Liver (tissue), 3 donors: Measurements from ENCODE around the gene SELENOP.

Experiments
- GABPA ChIP-seq, 2 donors: IDR thresholded peaks in 1 of 2; conservative IDR thresholded peaks in 1 of 2; 2 replicates each; pipeline ENCODE4 v1.6.1; 2016; ENCODE audit warnings: antibody characterized with exemption in 2 of 2, mild to moderate bottlenecking in 1 of 2, moderate library complexity in 1 of 2
- TAF1 ChIP-seq: conservative IDR thresholded peaks from 2 replicates; pipeline ENCODE4 v1.6.1; 2016; ENCODE audit warnings: antibody characterized with exemption, mild to moderate bottlenecking
- TF ChIP-seq, protein P1 (sequence below): fragments of 150-350 bp; IDR thresholded peaks from 2 replicates; pipeline ENCODE4 v1.5.1; 2017; ENCODE audit warnings: improper control_type of control experiment, low read depth, low read length; ENCODE audit not compliant: missing input control
- TF ChIP-seq, protein P2 (sequence below): IDR thresholded peaks from 2 replicates; pipeline ENCODE4 v1.6.1; 2016; ENCODE audit warnings: antibody characterized with exemption, mild to moderate bottlenecking
- TF ChIP-seq, protein P3 (sequence below): IDR thresholded peaks from 2 replicates; pipeline ENCODE4 v1.6.1; 2016; ENCODE audit warnings: antibody characterized with exemption
- donor health status: healthy.
- donor health status: healthy.

DNA sequence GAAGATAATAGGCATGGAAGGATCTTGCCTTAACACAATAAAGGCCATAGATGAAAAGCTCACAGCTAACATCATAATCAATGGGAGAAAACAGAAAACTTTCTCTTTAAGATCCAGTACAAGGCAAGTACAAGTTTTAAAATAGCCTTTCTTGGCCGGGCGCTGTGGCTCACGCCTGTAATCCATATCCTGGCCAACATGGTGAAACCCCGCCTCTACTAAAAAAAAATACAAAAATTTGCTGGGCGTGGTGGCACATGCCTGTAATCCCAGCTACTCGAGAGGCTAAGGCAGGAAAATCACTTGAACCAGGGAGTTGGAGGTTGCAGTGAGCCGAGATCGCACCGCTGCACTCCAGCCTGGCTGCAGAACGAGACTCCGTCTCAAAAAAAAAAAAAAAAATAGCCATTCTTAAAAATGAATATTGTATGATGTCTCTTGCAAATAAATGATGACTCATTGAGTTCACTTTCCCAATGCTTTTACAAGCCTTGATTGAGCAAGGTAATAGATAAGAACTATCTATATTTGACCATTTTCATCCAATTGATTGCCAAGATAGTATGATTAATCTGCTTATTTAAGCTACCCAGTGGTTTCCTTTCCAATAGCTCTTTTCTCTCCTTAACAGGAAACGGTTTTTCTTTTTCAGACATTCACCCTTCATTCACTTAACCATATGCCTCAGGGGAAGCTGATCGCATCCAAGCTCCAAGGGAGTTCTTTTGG, 39.3 kb downstream of the SELENOP start:
- TF ChIP-seq, protein P1, sequence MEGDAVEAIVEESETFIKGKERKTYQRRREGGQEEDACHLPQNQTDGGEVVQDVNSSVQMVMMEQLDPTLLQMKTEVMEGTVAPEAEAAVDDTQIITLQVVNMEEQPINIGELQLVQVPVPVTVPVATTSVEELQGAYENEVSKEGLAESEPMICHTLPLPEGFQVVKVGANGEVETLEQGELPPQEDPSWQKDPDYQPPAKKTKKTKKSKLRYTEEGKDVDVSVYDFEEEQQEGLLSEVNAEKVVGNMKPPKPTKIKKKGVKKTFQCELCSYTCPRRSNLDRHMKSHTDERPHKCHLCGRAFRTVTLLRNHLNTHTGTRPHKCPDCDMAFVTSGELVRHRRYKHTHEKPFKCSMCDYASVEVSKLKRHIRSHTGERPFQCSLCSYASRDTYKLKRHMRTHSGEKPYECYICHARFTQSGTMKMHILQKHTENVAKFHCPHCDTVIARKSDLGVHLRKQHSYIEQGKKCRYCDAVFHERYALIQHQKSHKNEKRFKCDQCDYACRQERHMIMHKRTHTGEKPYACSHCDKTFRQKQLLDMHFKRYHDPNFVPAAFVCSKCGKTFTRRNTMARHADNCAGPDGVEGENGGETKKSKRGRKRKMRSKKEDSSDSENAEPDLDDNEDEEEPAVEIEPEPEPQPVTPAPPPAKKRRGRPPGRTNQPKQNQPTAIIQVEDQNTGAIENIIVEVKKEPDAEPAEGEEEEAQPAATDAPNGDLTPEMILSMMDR: no peak
- TF ChIP-seq, protein P2, sequence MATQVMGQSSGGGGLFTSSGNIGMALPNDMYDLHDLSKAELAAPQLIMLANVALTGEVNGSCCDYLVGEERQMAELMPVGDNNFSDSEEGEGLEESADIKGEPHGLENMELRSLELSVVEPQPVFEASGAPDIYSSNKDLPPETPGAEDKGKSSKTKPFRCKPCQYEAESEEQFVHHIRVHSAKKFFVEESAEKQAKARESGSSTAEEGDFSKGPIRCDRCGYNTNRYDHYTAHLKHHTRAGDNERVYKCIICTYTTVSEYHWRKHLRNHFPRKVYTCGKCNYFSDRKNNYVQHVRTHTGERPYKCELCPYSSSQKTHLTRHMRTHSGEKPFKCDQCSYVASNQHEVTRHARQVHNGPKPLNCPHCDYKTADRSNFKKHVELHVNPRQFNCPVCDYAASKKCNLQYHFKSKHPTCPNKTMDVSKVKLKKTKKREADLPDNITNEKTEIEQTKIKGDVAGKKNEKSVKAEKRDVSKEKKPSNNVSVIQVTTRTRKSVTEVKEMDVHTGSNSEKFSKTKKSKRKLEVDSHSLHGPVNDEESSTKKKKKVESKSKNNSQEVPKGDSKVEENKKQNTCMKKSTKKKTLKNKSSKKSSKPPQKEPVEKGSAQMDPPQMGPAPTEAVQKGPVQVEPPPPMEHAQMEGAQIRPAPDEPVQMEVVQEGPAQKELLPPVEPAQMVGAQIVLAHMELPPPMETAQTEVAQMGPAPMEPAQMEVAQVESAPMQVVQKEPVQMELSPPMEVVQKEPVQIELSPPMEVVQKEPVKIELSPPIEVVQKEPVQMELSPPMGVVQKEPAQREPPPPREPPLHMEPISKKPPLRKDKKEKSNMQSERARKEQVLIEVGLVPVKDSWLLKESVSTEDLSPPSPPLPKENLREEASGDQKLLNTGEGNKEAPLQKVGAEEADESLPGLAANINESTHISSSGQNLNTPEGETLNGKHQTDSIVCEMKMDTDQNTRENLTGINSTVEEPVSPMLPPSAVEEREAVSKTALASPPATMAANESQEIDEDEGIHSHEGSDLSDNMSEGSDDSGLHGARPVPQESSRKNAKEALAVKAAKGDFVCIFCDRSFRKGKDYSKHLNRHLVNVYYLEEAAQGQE: no peak
- TF ChIP-seq TAF1 (no peak), GABPA (IDR thresholded peaks at IDR 0.05 in 1 of 2, conservative IDR thresholded peaks at IDR 0.05 in 1 of 2) (no peak)
- TF ChIP-seq, protein P3, sequence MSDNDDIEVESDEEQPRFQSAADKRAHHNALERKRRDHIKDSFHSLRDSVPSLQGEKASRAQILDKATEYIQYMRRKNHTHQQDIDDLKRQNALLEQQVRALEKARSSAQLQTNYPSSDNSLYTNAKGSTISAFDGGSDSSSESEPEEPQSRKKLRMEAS: no peak
